H9 (cell line): ENCODE results near the gene ATP7B. TPM values are rescaled to one million over a fixed set of nuclear protein-coding genes. Genes with fewer than 3 reads are reported as not detected.

ENCODE experiments used
- DNase-seq: peaks from one replicate; pipeline ENCODE4 v3.0.0-alpha.2; 2017
- H2AFZ ChIP-seq: one replicate; pipeline ENCODE4 v1.6.1; 2013; ENCODE audit warnings: mild to moderate bottlenecking, low read length, control low read depth, moderate library complexity
- H2AK5ac ChIP-seq: 2 replicates; pipeline ENCODE4 v1.6.1; 2013; ENCODE audit warnings: low read length, control low read depth, mixed read lengths; ENCODE audit not compliant: insufficient read length
- H2BK120ac ChIP-seq: one replicate; pipeline ENCODE4 v1.6.1; 2013; ENCODE audit warnings: low read depth, mild to moderate bottlenecking, low read length, control low read depth, inconsistent platforms; ENCODE audit not compliant: poor library complexity, severe bottlenecking
- H2BK12ac ChIP-seq: 2 replicates; pipeline ENCODE4 v1.6.1; 2013; ENCODE audit warnings: low read length, control low read depth, mixed read lengths, low read depth; ENCODE audit not compliant: insufficient read length
- H2BK15ac ChIP-seq: 2 replicates; pipeline ENCODE4 v1.6.1; 2013; ENCODE audit warnings: low read depth, low read length, control low read depth
- H2BK20ac ChIP-seq: one replicate; pipeline ENCODE4 v1.6.1; 2013; ENCODE audit warnings: low read depth, mild to moderate bottlenecking, low read length, control low read depth, inconsistent platforms; ENCODE audit not compliant: poor library complexity, severe bottlenecking
- H2BK5ac ChIP-seq: 2 replicates; pipeline ENCODE4 v1.6.1; 2013; ENCODE audit warnings: low read length, control low read depth, mixed read lengths; ENCODE audit not compliant: insufficient read length
- H3K14ac ChIP-seq: 2 replicates; pipeline ENCODE4 v1.6.1; 2013; ENCODE audit warnings: low read length, control low read depth; ENCODE audit not compliant: insufficient read depth
- H3K18ac ChIP-seq: 2 replicates; pipeline ENCODE4 v1.6.1; 2013; ENCODE audit warnings: low read depth, mild to moderate bottlenecking, mixed read lengths, low read length, control low read depth; ENCODE audit not compliant: insufficient read length
- H3K23ac ChIP-seq: 2 replicates; pipeline ENCODE4 v1.6.1; 2013; ENCODE audit warnings: low read length, control low read depth, mixed read lengths, low read depth; ENCODE audit not compliant: insufficient read length
- H3K23me2 ChIP-seq: 2 replicates; pipeline ENCODE4 v1.6.1; 2013; ENCODE audit warnings: low read depth, mild to moderate bottlenecking, mixed read lengths, low read length, control low read depth; ENCODE audit not compliant: insufficient read length, poor library complexity, severe bottlenecking
- H3K27ac ChIP-seq: 2 replicates; pipeline ENCODE4 v1.5.1; 2013; ENCODE audit warnings: low read length, control low read depth, mixed read lengths, low read depth; ENCODE audit not compliant: insufficient read length
- H3K27me3 ChIP-seq: 2 replicates; pipeline ENCODE4 v1.6.1; 2013; ENCODE audit warnings: low read length, control low read depth, inconsistent platforms; ENCODE audit not compliant: insufficient read depth
- H3K4ac ChIP-seq: 2 replicates; pipeline ENCODE4 v1.6.1; 2013; ENCODE audit warnings: low read depth, mild to moderate bottlenecking, control low read depth, inconsistent platforms, low read length, moderate library complexity
- H3K4me1 ChIP-seq: 2 replicates; pipeline ENCODE4 v1.6.1; 2013; ENCODE audit warnings: low read length, control low read depth, inconsistent platforms; ENCODE audit not compliant: insufficient read depth
- H3K4me2 ChIP-seq: 2 replicates; pipeline ENCODE4 v1.6.1; 2013; ENCODE audit warnings: low read length, control low read depth, mixed read lengths; ENCODE audit not compliant: insufficient read length, insufficient read depth
- H3K56ac ChIP-seq: 2 replicates; pipeline ENCODE4 v1.6.1; 2013; ENCODE audit warnings: low read depth, mild to moderate bottlenecking, mixed read lengths, low read length, control low read depth; ENCODE audit not compliant: insufficient read length
- H3K79me1 ChIP-seq: 2 replicates; pipeline ENCODE4 v1.6.1; 2013; ENCODE audit warnings: low read depth, mild to moderate bottlenecking, moderate library complexity, low read length, control low read depth, inconsistent platforms; ENCODE audit not compliant: insufficient read depth, poor library complexity, severe bottlenecking
- H3K79me2 ChIP-seq: 2 replicates; pipeline ENCODE4 v1.6.1; 2013; ENCODE audit warnings: low read length, control low read depth, inconsistent platforms; ENCODE audit not compliant: insufficient read depth
- H3K9ac ChIP-seq: 2 replicates; pipeline ENCODE4 v1.6.1; 2013; ENCODE audit warnings: low read length, control low read depth, mixed read lengths; ENCODE audit not compliant: insufficient read length; ENCODE audit errors: extremely low read depth
- H3K9me3 ChIP-seq: one replicate; pipeline ENCODE4 v1.6.1; 2013; ENCODE audit warnings: low read depth, low read length, inconsistent platforms; ENCODE audit not compliant: control insufficient read depth
- H3T11ph ChIP-seq: one replicate; pipeline ENCODE4 v1.6.1; 2013; ENCODE audit warnings: mild to moderate bottlenecking, low read length, control low read depth, inconsistent platforms
- H4K20me1 ChIP-seq: one replicate; pipeline ENCODE4 v1.6.1; 2013; ENCODE audit not compliant: control insufficient read depth, insufficient read length, insufficient read depth
- H4K5ac ChIP-seq: 2 replicates; pipeline ENCODE4 v1.6.1; 2013; ENCODE audit warnings: low read depth, mild to moderate bottlenecking, mixed read lengths, low read length, control low read depth; ENCODE audit not compliant: insufficient read length
- H4K8ac ChIP-seq: replicated peaks from 2 replicates; pipeline ENCODE4 v1.6.1; 2013; ENCODE audit warnings: low read length, control low read depth, mixed read lengths, low read depth; ENCODE audit not compliant: insufficient read length
- H4K91ac ChIP-seq: 2 replicates; pipeline ENCODE4 v1.6.1; 2013; ENCODE audit warnings: low read depth, mild to moderate bottlenecking, moderate library complexity, mixed read lengths, low read length, control low read depth; ENCODE audit not compliant: insufficient read length
- H3K27ac Mint-ChIP-seq, 3 experiments: 2 replicates in 2 of 3; 3 replicates in 1 of 3; pipeline ENCODE4 v1.8.0; 2020 to 2021; ENCODE audit warnings: mixed read lengths in 3 of 3, mild to moderate bottlenecking in 1 of 3, moderate library complexity in 1 of 3
- H3K27me3 Mint-ChIP-seq: 2 replicates; pipeline ENCODE4 v1.8.0; 2021; ENCODE audit warnings: low read depth, mild to moderate bottlenecking, moderate library complexity, mixed read lengths
- H3K36me3 Mint-ChIP-seq, 3 experiments: 2 replicates in 2 of 3; 3 replicates in 1 of 3; pipeline ENCODE4 v1.8.0; 2020 to 2021; ENCODE audit warnings: low read depth in 3 of 3, mixed read lengths in 3 of 3; ENCODE audit not compliant: insufficient read depth in 1 of 3
- H3K4me1 Mint-ChIP-seq, 2 experiments: 2 replicates each; pipeline ENCODE4 v1.8.0; 2020; ENCODE audit warnings: mixed read lengths in 2 of 2
- H3K4me3 Mint-ChIP-seq, 2 experiments: 2 replicates in 1 of 2; 3 replicates in 1 of 2; pipeline ENCODE4 v1.8.0; 2020 to 2021; ENCODE audit warnings: mild to moderate bottlenecking in 2 of 2, mixed read lengths in 2 of 2, moderate library complexity in 1 of 2
- H3K9me3 Mint-ChIP-seq, 2 experiments: 2 replicates in 1 of 2; 3 replicates in 1 of 2; pipeline ENCODE4 v1.8.0; 2020; ENCODE audit warnings: mild to moderate bottlenecking in 2 of 2, mixed read lengths in 2 of 2, moderate library complexity in 1 of 2
- CTCF ChIP-seq: fragments of 200-600 bp; sonication (generic); conservative IDR thresholded peaks from 3 replicates; pipeline ENCODE4 v1.8.0; 2021; ENCODE audit warnings: antibody characterized with exemption, mild to moderate bottlenecking
- WGBS: extraction: QIAGEN DNeasy Blood & Tissue Kit; methylation state at CpG from one replicate; pipeline ENCODE4 v1.1.7; 2013; ENCODE audit warnings: missing lambda C conversion rate, low lambda C conversion rate, mixed read lengths; ENCODE audit not compliant: insufficient read length; ENCODE audit errors: extremely low coverage; 5-methylcytosine and 5-hydroxymethylcytosine counted together
- total RNA-seq: library from RNA; stranded (reverse); gene quantifications from 2 replicates; pipeline ENCODE4 v1.2.1, GENCODE V29; 2021

ATP7B gene
- total RNA-seq, 1 experiment from 2014 or later = 5.8 TPM

DNA sequence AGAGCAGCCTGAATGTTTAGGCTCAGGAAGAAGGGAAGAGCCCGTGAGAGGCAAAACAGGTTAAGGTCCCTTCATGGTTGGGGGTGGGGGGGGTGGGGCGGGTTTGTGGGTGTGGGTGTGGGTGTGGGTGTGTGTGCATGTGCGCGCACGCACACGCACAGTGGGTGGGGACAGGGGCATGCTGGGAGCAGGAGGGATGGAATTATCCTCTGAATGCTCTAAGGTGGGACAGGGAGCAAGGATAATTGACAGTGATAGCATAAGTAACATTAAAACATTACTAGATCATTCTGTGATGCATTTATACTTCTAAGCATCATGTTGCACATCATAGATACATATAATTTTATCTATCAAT is 84.7 kb downstream of the ATP7B start:
- Histone ChIP-seq H4K91ac (no peak overlapping the region), H3K23ac (no peak overlapping the region), H3K79me2 (no peaks in the 10 kb centered on the region), H2BK12ac (no peak overlapping the region), H3K9me3 (no peaks in the 10 kb centered on the region), H3K56ac (no peak overlapping the region), H2BK5ac (no peak overlapping the region), H3K4me2 (no peak overlapping the region), H3K4me1 (no peaks in the 10 kb centered on the region), H2BK20ac (no peak overlapping the region), H2AK5ac (no peak overlapping the region), H3K23me2 (no peaks in the 10 kb centered on the region), H2BK15ac (no peak overlapping the region), H3K4ac (no peak overlapping the region), H3K18ac (no peak overlapping the region), H4K8ac (no peak overlapping the region), H2BK120ac (no peak overlapping the region), H3K9ac (no peak overlapping the region), H4K5ac (no peak overlapping the region), H3K27ac (no peak overlapping the region), H3T11ph (no peak overlapping the region), H2AFZ (no peak overlapping the region), H3K14ac (no peak overlapping the region), H3K27me3 (no peaks in the 10 kb centered on the region), H4K20me1 (no peaks in the 10 kb centered on the region), H3K79me1 (no peaks in the 10 kb centered on the region)
- Mint-ChIP-seq H3K27me3 (no peaks in the 10 kb centered on the region), H3K27ac (peak overlapping the region in 1 of 3 experiments; percentile 41; a peak in 2 of 7 replicates), H3K36me3 (no peaks in the 10 kb centered on the region), H3K9me3 (no peaks in the 10 kb centered on the region), H3K4me1 (peaks cover 0 to 6% of the 10 kb centered on the region in 2 experiments; a peak in 1 of 4 replicates), H3K4me3 (no peak overlapping the region)
- no peak for DNase-seq
- TF ChIP-seq CTCF = no peak
- WGBS = no CpG with 5 or more reads among the region's 6 CpGs
